Neutrophil (primary cell): ENCODE measurements around the gene DIDO1.

ENCODE experiments used
- H3K27ac ChIP-seq: fragments of 200-600 bp; sonication (generic); 2 replicates; pipeline ENCODE4 v1.5.1; 2016; ENCODE audit warnings: mild to moderate bottlenecking, moderate library complexity
- H3K27me3 ChIP-seq: fragments of 200-600 bp; sonication (generic); 2 replicates; pipeline ENCODE4 v1.6.0; 2016; ENCODE audit warnings: mild to moderate bottlenecking
- H3K36me3 ChIP-seq: fragments of 200-600 bp; sonication (generic); 2 replicates; pipeline ENCODE4 v1.5.1; 2017
- H3K4me1 ChIP-seq, 2 experiments: fragments of 200-600 bp in 1 of 2; sonication (generic) in 1 of 2; 1 replicate in 1 of 2; 2 replicates in 1 of 2; pipeline versions ENCODE4 v1.5.1 to v1.6.1; 2013 to 2016; ENCODE audit warnings: low read depth in 1 of 2, low read length in 1 of 2, mild to moderate bottlenecking in 1 of 2, moderate library complexity in 1 of 2; ENCODE audit not compliant: control insufficient read depth in 1 of 2, insufficient read depth in 1 of 2
- H3K4me3 ChIP-seq, 2 experiments: fragments of 200-600 bp in 1 of 2; sonication (generic) in 1 of 2; 1 replicate in 1 of 2; 2 replicates in 1 of 2; pipeline ENCODE4 v1.5.1; 2013 to 2016; ENCODE audit warnings: low read depth in 1 of 2, low read length in 1 of 2, mild to moderate bottlenecking in 1 of 2, moderate library complexity in 1 of 2
- H3K9me3 ChIP-seq: fragments of 200-600 bp; sonication (generic); 2 replicates; pipeline ENCODE4 v1.5.1; 2016
- TF ChIP-seq, protein P1 (sequence below): fragments of 200-600 bp; sonication (generic); IDR thresholded peaks from 2 replicates; pipeline ENCODE4 v1.5.1; 2016; ENCODE audit warnings: antibody characterized with exemption

DIDO1 gene

DNA sequence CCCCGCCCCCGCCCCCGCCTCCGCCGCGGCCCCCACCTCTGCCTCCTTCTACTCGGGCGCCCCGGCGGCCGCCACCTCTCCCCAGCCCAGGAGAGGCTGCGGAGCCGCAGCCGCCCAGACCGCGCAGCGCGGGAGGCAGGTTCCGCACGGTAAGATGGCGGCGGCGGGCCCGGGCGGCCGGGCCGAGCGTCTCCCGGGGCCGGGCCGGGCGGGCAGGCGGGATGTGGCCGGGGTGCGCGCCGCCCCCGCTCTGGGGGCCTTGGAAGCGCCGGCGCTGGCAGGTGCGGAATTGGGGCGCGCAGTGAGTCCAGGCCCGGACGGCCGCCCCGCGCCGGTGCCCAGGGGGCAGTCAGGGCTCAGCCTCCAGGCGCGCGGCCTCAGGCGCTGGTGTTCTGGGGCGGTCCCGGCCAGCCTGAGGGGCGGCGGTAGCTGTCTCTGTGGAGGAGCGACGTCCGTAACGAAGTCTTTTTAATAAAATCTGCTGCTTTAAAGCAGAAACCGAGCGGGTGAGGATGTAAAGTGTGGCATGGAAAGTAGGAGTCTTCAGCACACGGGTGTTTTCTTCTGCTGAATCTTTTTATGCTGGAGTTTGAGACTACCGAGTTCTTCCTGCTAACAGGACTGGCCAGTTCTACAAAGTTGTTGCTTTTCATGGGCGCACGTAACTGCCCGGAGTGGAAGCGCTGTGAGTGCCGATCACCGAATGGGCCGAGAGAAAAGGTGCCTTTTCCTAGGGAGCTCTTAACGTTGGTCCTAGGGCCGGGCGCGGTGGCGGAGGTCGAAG, 12.0 kb upstream of the DIDO1 start, which contains the start of gene GID8:
Gene GID8 (plus strand): TSS at position 43 of the 784 bp plus-strand sequence. CDS start 3,356 bp downstream, outside the sequence.
- Histone ChIP-seq H3K4me1 (peaks cover 28 to 30% of the 10 kb centered on the region in 2 experiments), H3K9me3 (no peaks in the 10 kb centered on the region), H3K36me3 (peaks cover 24% of the 10 kb centered on the region), H3K27me3 (no peaks in the 10 kb centered on the region), H3K27ac (peak within 1 kb of the TSS; percentile 93), H3K4me3 (peak within 1 kb of the TSS; percentile 85 to 94)
- TF ChIP-seq, protein P1, sequence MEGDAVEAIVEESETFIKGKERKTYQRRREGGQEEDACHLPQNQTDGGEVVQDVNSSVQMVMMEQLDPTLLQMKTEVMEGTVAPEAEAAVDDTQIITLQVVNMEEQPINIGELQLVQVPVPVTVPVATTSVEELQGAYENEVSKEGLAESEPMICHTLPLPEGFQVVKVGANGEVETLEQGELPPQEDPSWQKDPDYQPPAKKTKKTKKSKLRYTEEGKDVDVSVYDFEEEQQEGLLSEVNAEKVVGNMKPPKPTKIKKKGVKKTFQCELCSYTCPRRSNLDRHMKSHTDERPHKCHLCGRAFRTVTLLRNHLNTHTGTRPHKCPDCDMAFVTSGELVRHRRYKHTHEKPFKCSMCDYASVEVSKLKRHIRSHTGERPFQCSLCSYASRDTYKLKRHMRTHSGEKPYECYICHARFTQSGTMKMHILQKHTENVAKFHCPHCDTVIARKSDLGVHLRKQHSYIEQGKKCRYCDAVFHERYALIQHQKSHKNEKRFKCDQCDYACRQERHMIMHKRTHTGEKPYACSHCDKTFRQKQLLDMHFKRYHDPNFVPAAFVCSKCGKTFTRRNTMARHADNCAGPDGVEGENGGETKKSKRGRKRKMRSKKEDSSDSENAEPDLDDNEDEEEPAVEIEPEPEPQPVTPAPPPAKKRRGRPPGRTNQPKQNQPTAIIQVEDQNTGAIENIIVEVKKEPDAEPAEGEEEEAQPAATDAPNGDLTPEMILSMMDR, result peak; percentile 31

DNA sequence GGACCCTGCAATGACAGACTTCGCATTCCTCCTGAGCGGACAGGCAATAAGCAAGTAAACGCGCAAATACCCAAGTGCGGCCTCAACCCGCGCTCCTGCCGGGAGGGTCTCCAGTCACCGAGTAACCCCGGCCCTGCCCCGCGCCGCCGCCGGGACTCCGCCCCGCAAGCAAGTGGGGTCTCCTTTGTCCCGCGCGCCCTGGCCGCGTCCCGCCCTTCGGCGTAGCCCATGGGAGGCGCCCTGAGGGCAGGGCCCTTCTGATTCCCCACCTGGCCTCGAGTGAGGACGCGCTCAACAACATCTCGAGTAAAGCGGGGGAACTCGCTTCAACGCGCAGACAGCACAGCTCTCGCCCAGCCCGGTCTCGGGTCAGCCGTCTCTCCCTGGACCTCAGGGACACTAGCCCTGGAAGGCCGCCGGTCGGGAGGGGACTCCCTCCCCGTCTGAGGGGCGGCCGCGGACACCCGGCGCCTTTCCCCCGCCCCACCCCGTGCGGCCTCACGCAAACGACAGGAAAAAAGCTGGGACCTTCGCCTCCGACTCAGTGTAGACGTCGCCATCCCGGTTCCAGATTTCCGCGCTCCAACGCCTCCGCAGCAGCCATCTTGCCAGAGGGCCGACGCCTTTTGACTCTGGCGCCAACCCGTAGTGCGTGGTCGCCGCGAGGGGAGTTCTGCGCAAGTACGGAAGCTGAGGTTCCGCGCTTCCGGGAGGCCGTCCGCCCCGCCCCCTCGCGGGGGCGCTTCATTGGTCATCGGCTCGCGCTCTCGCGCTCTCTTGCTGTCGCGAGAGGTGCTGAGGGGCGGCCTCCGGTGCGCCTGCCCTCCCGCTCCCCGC, 11.2 kb upstream of the DIDO1 start:
- H3K36me3 ChIP-seq, result peaks cover 16% of the 10 kb centered on the region
- H3K4me1 ChIP-seq, result peaks cover 28 to 30% of the 10 kb centered on the region in 2 experiments
- no peaks in the 10 kb centered on the region for H3K9me3 ChIP-seq
- peak overlapping the region; percentile 93 for H3K27ac ChIP-seq
- TF ChIP-seq, protein P1, result no peak
- H3K27me3 ChIP-seq, result no peaks in the 10 kb centered on the region
- peak overlapping the region; percentile 85 to 94 for H3K4me3 ChIP-seq

DNA sequence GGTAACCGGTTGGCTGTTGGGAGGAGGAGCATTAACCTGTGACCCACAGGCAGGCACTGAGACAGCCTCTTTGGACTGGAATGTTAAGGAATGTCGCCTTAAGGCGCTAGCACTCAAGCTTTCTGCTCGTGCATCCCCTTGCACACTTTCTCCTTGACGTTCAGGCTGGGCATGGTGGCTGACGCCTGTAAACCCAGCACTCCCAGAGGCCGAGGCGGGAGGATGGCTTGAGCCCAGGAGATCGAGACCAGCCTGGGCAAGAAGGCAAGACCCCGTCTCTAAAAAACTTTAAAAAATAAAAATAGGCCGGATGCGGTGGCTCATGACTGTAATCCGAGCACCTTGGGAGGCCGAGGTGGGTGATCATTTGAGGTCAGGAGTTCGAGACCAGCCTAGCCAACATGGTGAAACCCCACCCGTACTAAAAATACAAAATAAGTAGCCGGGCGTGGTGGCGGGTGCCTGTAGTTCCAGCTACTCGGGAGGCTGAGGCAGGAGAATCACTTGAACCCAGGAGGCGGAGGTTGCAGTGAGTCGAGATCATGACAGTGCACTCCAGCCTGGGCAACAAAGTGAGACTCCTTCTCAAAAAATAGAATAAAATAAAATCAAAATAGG, 9.8 kb upstream of the DIDO1 start:
- Histone ChIP-seq H3K4me3 (no peak overlapping the region), H3K27ac (no peak overlapping the region), H3K4me1 (peaks cover 28 to 30% of the 10 kb centered on the region in 2 experiments), H3K9me3 (no peaks in the 10 kb centered on the region), H3K36me3 (peaks cover 2% of the 10 kb centered on the region), H3K27me3 (no peaks in the 10 kb centered on the region)
- TF ChIP-seq, protein P1, result no peak

DNA sequence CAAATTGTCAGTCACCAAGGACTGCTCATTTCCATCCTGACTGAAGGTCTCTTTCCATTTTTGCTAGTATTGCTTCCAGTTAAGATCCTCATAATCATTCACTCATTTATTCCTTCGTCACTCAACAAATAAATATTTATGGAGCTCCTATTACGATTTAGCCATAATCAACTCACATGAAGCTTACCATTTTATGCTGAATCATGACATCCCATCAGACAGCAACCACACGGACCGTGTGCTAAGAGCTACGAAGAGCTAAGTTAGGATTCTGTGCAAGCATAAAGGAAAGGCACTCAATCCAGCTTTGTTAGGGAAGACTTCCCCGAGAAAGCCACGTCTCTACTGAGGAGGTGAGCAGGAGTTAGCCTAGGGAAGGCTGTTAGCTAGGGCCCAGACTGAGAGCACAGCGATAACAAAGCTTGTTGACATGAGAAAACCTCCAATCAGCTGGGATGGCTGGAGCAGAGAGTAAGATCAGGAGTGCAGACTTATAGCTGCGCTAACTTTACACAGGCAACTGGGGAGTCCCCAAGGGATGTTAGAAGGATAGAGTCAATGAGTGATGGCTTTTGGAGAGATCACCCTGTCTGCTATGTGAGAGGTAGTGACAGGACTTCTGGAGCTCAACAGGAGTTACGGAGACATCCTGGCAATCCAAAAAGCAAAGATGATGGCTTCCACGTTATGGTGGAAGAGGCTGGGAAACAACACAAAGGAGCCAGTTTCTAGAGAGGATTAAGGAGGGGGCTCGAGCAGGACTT, 9.1 kb upstream of the DIDO1 start:
- Histone ChIP-seq H3K9me3 (no peaks in the 10 kb centered on the region), H3K27me3 (no peaks in the 10 kb centered on the region), H3K4me1 (peaks cover 28 to 30% of the 10 kb centered on the region in 2 experiments), H3K36me3 (no peaks in the 10 kb centered on the region), H3K27ac (no peak overlapping the region), H3K4me3 (no peak overlapping the region)
- TF ChIP-seq, protein P1, result no peak

DNA sequence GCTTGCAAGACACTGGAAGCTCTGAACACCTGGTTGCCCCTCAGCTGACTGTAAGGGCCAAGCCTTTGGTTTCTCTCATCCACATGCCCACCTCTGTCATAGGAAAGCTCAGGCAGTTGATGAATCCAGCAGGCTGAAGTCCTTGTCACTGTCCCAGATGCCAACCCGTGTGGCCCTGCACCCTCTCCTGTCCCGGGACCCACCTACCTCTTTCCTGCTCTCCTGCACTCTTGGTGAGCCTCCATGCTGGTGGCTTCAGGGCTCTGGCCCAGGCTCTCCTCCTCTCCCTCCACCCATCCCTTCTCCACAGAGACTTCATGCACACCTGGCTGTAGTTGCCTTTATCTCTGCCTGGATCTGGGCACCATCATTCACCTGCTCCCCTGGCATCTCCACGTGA, 7.7 kb upstream of the DIDO1 start:
- TF ChIP-seq, protein P1, result no peak
- no peaks in the 10 kb centered on the region for H3K27me3 ChIP-seq
- H3K9me3 ChIP-seq, result no peaks in the 10 kb centered on the region
- H3K4me3 ChIP-seq, result no peak overlapping the region
- no peak overlapping the region for H3K27ac ChIP-seq
- no peaks in the 10 kb centered on the region for H3K36me3 ChIP-seq
- peaks cover 21 to 30% of the 10 kb centered on the region in 2 experiments for H3K4me1 ChIP-seq
